ENCODE data around the gene FAM174B. TPM values are rescaled to one million over a fixed set of nuclear protein-coding genes. Genes with fewer than 3 reads are reported as not detected.
A peak's percentile ranks its signal among the peaks of the same experiment; 100 is the strongest.

Gene FAM174B
- total RNA-seq, 2 donors from 2014 or later, result 25.2 to 25.7 TPM

DNA sequence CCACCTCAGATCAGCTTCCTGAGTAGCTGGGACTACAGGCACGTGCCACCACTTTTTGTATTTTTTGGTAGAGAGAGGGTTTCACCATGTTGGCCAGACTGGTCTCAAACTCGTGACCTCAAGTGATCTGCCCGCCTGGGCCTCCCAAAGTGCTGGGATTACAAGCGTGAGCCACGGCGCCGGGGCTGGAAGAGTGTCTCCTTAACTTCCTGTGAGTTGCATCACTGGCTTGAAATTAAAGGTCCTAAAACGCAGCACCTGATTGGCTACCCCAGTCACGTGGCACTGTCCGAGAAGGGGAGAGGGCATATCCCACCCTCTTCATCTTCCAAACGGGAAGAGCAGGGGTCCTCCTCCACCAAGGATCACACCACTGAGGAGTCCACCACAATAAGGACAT is 5.5 kb upstream of the FAM174B start:
- no peak overlapping the region for H3K9ac ChIP-seq (ENCODE audit: low read depth in 2 of 2, low read length in 2 of 2)
- H3K4me1 ChIP-seq, result no peaks in the 10 kb centered on the region
- no peak overlapping the region for H3K27ac ChIP-seq
- no peaks in the 10 kb centered on the region for H3K9me3 ChIP-seq
- DNase-seq, result no peak
- H3K36me3 ChIP-seq, result no peaks in the 10 kb centered on the region
- H3K27me3 ChIP-seq, result no peaks in the 10 kb centered on the region
- intact Hi-C loops (cut with DNase I), result no loop called here
- no peak overlapping the region for H3K4me3 ChIP-seq
- TF ChIP-seq, protein P1, sequence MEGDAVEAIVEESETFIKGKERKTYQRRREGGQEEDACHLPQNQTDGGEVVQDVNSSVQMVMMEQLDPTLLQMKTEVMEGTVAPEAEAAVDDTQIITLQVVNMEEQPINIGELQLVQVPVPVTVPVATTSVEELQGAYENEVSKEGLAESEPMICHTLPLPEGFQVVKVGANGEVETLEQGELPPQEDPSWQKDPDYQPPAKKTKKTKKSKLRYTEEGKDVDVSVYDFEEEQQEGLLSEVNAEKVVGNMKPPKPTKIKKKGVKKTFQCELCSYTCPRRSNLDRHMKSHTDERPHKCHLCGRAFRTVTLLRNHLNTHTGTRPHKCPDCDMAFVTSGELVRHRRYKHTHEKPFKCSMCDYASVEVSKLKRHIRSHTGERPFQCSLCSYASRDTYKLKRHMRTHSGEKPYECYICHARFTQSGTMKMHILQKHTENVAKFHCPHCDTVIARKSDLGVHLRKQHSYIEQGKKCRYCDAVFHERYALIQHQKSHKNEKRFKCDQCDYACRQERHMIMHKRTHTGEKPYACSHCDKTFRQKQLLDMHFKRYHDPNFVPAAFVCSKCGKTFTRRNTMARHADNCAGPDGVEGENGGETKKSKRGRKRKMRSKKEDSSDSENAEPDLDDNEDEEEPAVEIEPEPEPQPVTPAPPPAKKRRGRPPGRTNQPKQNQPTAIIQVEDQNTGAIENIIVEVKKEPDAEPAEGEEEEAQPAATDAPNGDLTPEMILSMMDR (IDR thresholded peaks at IDR 0.05), result no peak

DNA sequence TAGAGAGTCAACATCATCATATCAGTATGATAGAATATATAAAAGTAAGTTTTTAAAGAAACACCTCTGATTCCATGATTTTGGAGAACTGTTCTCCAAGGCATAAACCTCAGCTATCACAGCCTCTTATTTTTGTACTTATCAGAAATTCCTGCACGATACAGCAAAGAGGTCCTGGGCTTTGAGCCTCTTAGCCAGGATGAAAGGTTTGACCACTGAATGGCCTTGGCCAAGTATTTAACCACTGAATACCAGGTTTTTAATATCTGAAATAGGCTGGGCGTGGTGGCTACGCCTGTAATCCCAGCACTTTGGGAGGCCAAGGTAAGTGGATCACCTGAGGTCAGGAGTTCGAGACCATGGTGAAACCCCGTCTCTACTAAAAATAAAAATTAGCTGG is 1.9 kb upstream of the FAM174B start:
- Histone ChIP-seq H3K36me3 (no peaks in the 10 kb centered on the region), H3K9ac (ENCODE audit: low read depth in 2 of 2, low read length in 2 of 2) (no peak overlapping the region), H3K27ac (no peak overlapping the region), H3K4me3 (no peak overlapping the region), H3K9me3 (no peaks in the 10 kb centered on the region), H3K27me3 (no peaks in the 10 kb centered on the region), H3K4me1 (no peaks in the 10 kb centered on the region)
- intact Hi-C loops (cut with DNase I), result no loop called here
- no peak for DNase-seq
- TF ChIP-seq, protein P1 (IDR thresholded peaks at IDR 0.05), result no peak

DNA sequence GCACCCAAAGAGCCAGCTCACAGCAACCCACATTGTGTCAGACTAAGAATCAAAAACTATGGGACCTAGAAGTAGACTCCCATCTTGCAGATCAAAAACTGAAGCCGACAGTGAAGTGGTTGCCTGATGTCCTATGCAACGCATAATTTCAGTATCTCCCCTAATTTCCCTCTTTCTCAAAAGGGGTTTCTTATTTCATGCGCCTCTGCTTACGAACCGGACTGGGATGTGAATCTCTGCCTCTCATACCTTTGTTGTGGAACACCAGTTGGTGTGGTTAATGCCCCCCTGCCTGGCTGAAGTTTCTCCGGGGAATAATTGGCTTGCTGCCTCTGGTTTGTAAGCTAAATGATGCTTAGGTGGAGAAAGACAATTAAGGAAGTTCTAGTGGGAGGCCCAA is 514 bp upstream of the FAM174B start:
- no peaks in the 10 kb centered on the region for H3K4me1 ChIP-seq
- no peaks in the 10 kb centered on the region for H3K9me3 ChIP-seq
- intact Hi-C loops (cut with DNase I), result no loop called here
- no peak for DNase-seq
- peak overlapping the region; percentile 57 for H3K4me3 ChIP-seq
- no peak overlapping the region for H3K9ac ChIP-seq (ENCODE audit: low read depth in 2 of 2, low read length in 2 of 2)
- no peaks in the 10 kb centered on the region for H3K27me3 ChIP-seq
- no peaks in the 10 kb centered on the region for H3K36me3 ChIP-seq
- TF ChIP-seq, protein P1 (IDR thresholded peaks at IDR 0.05), result no peak
- peak overlapping the region; percentile 43 for H3K27ac ChIP-seq

DNA sequence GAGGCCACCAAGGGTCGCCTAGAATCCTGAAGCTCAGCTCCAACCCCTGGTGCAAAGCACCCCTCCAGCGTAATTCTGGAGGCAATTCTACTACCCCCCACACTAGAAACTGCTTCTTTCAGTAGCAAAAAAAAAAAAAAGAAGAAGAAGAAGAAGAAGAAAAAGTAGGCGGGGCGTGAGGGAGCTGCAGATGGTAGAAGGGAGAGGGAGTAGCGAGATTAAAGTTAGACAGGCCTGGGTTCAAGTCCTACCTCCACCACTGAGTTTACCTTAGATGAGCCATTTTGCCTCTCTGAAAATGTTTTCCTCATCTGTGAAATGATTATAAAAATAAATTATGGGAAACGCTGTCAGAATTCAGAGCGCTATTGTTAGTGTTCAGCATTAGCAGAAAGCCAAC is 913 bp downstream of the FAM174B start:
- Histone ChIP-seq H3K36me3 (no peaks in the 10 kb centered on the region), H3K4me1 (no peaks in the 10 kb centered on the region), H3K4me3 (peak overlapping the region; percentile 57), H3K27me3 (no peaks in the 10 kb centered on the region), H3K9me3 (no peaks in the 10 kb centered on the region), H3K9ac (ENCODE audit: low read depth in 2 of 2, low read length in 2 of 2) (no peak overlapping the region), H3K27ac (peak overlapping the region; percentile 43)
- intact Hi-C loops (cut with DNase I), result no loop called here
- TF ChIP-seq, protein P1 (IDR thresholded peaks at IDR 0.05), result no peak
- no peak for DNase-seq

DNA sequence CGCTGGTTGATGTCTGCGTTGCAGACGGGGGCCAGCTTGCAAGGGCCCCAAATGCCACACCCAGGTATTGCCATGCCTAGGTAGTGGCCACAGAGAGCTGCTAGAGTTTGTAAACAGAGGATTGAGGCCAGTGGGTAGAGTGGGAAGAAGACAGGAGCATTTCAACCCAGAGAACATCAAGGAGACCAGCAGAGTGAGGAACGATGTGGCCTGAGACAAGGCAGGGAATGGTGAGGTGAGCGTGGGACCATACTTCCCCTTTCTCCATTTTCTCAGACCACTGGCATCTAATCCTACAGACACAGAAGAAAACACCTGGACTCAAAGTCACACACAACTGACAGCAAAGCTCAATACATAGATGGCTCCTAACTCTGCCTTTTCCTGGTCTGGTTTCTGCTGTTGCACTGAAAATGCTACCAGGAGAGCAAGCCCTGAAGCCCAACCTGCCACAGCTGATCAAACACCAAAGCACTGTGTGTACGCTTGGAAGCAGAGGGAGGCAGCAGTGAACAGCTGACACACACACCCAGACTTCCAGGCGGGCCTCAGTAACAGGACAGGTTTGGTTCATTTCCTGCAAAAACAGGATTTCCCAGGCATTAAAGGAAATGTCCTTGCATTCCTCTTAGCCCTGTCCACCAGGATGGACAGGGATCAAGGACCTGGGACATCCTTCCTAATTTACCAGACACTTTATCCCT is 1.6 kb downstream of the FAM174B start:
- Histone ChIP-seq H3K36me3 (no peaks in the 10 kb centered on the region), H3K9me3 (no peaks in the 10 kb centered on the region), H3K9ac (ENCODE audit: low read depth in 2 of 2, low read length in 2 of 2) (no peak overlapping the region), H3K4me3 (peak overlapping the region; percentile 57), H3K27ac (peak overlapping the region; percentile 43), H3K4me1 (no peaks in the 10 kb centered on the region), H3K27me3 (no peaks in the 10 kb centered on the region)
- peak; percentile 68 for DNase-seq
- TF ChIP-seq, protein P1 (IDR thresholded peaks at IDR 0.05), result no peak
- intact Hi-C loops (cut with DNase I), result no loop called here
